Thyroid gland (tissue), 4 donors: ENCODE measurements around the gene MGLL. TPM values are rescaled to one million over a fixed set of nuclear protein-coding genes. Genes with fewer than 3 reads are reported as not detected.

Experiments used
- DNase-seq, 2 donors: peaks; one replicate each; pipeline ENCODE4 v3.0.0-alpha.2; 2019
- H3K27ac ChIP-seq, 3 donors: fragments of 200-600 bp; sonication (generic); 1 replicate in 2 of 3; 2 replicates in 1 of 3; pipeline ENCODE4 v1.5.1; 2016 to 2019; ENCODE audit warnings: mild to moderate bottlenecking in 1 of 3, moderate library complexity in 1 of 3
- H3K27me3 ChIP-seq: fragments of 200-600 bp; sonication (generic); one replicate; pipeline ENCODE4 v1.5.1; 2019
- H3K36me3 ChIP-seq, 2 donors: fragments of 200-600 bp; sonication (generic); one replicate each; pipeline ENCODE4 v1.5.1; 2016 to 2019
- H3K4me1 ChIP-seq, 2 donors: fragments of 200-600 bp; sonication (generic); one replicate each; pipeline ENCODE4 v1.5.1; 2017 to 2019
- H3K4me3 ChIP-seq, 3 donors: fragments of 200-600 bp; sonication (generic); replicated peaks in 1 of 3; 1 replicate in 2 of 3; 2 replicates in 1 of 3; pipeline ENCODE4 v1.5.1; 2016; ENCODE audit warnings: mild to moderate bottlenecking in 1 of 3
- H3K9me3 ChIP-seq: fragments of 200-600 bp; sonication (generic); one replicate; pipeline ENCODE4 v1.5.1; 2017
- POLR2A ChIP-seq, 2 donors: fragments of 450-650 bp; IDR thresholded peaks; one replicate each; pipeline ENCODE4 v1.6.1; 2017; ENCODE audit warnings: antibody characterized with exemption in 2 of 2, mild to moderate bottlenecking in 2 of 2, moderate library complexity in 1 of 2
- WGBS, 2 donors: methylation state at CpG; one replicate each; pipeline ENCODE4 v1.1.5; 2017; 5-methylcytosine and 5-hydroxymethylcytosine counted together
- intact Hi-C: fragments of 100-400 bp; cut with DNase I; formaldehyde crosslinking; loops from one replicate; pipeline ENCODE4 v1.15.1; 2023
- total RNA-seq, 4 donors: library from RNA; depleted of rRNA; stranded (reverse); fragments of >200 nt; gene quantifications; one replicate each; pipeline ENCODE4 v1.2.3, GENCODE V29; 2016
- TF ChIP-seq, protein P1 (sequence below), 6 experiments: fragments of 200-600 bp in 3 of 6; fragments of 450-650 bp in 3 of 6; sonication (generic) in 3 of 6; IDR thresholded peaks; one replicate each; pipeline ENCODE4 v1.5.1; 2016 to 2019; ENCODE audit warnings: antibody characterized with exemption in 6 of 6, mild to moderate bottlenecking in 2 of 6, inconsistent platforms in 1 of 6, moderate library complexity in 1 of 6

The MGLL gene
- total RNA-seq, 4 donors from 2014 or later: 12.4 to 24.7 (median 18.4) TPM

- Histone ChIP-seq H3K9me3 (no peaks in the 10 kb centered on the region), H3K4me1 (peaks cover 0 to 40% of the 10 kb centered on the region in 2 donors), H3K27ac (no peak overlapping the region), H3K27me3 (no peaks in the 10 kb centered on the region), H3K4me3 (no peak overlapping the region), H3K36me3 (no peaks in the 10 kb centered on the region)
- WGBS, 2 donors: 88 to 92% methylated on average over 7 to 10 of the region's 10 CpGs
- TF ChIP-seq, protein P1, sequence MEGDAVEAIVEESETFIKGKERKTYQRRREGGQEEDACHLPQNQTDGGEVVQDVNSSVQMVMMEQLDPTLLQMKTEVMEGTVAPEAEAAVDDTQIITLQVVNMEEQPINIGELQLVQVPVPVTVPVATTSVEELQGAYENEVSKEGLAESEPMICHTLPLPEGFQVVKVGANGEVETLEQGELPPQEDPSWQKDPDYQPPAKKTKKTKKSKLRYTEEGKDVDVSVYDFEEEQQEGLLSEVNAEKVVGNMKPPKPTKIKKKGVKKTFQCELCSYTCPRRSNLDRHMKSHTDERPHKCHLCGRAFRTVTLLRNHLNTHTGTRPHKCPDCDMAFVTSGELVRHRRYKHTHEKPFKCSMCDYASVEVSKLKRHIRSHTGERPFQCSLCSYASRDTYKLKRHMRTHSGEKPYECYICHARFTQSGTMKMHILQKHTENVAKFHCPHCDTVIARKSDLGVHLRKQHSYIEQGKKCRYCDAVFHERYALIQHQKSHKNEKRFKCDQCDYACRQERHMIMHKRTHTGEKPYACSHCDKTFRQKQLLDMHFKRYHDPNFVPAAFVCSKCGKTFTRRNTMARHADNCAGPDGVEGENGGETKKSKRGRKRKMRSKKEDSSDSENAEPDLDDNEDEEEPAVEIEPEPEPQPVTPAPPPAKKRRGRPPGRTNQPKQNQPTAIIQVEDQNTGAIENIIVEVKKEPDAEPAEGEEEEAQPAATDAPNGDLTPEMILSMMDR (IDR thresholded peaks at IDR 0.05): no peak
- TF ChIP-seq POLR2A (IDR thresholded peaks at IDR 0.05): no peak
- no peak for DNase-seq
- intact Hi-C loops: no loop called here
These were observed 88.5 kb downstream of the MGLL start for GRCh38 chr3:127733781-127734180.

DNA sequence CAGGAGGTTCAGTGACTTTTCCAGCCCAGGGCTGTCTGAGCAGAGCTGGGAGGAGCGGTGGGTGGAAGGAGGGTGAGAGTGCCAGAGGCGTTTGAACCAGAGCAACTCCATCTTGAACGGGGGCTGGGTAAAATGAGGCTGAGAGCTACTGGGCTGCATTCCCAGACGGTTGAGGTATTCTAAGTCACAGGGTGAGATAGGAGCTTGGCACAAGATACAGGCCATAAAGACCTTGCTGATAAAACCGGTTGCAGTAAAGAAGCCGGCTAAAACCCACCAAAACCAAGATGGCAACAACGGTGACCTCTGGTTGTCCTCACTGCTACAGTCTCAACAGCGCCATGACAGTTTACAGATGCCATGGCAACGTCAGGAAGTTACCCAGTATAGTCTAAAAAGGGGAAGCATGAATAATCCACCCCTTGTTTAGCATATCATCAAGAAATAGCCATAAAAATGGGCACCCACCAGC is 89.4 kb downstream of the MGLL start:
- no peak for TF ChIP-seq POLR2A (IDR thresholded peaks at IDR 0.05)
- TF ChIP-seq, protein P1 (IDR thresholded peaks at IDR 0.05): no peak
- Histone ChIP-seq H3K9me3 (no peaks in the 10 kb centered on the region), H3K36me3 (no peaks in the 10 kb centered on the region), H3K27ac (no peak overlapping the region), H3K27me3 (no peaks in the 10 kb centered on the region), H3K4me1 (peaks cover 0 to 31% of the 10 kb centered on the region in 2 donors), H3K4me3 (no peak overlapping the region)
- DNase-seq: no peak
- 88 to 92% methylated on average over 9 of the region's 9 CpGs for WGBS, 2 donors
- intact Hi-C loops: no loop called here

DNA sequence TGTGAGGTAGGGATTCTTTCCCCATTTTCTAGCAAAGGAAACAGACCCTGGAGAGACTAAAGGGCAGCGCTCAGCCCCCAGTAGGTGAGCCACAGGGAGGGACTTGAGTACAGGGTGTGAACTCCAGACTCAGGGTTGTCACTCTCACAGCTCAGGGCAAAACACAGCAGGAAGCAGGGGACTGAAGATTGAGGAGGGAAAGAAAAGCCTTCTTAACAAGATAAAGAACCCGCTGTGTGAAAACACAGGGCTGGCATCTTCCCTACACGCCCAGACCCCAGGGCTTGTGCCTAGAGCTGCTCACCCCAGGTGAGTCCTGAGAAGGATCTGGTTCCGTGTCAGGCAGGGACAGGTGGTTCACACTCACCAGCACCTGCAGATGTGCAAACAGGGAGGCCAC is 90.0 kb downstream of the MGLL start:
- TF ChIP-seq POLR2A (IDR thresholded peaks at IDR 0.05): no peak
- TF ChIP-seq, protein P1 (IDR thresholded peaks at IDR 0.05): no peak
- DNase-seq: no peak
- no peaks in the 10 kb centered on the region for H3K36me3 ChIP-seq
- no peak overlapping the region for H3K4me3 ChIP-seq
- intact Hi-C loops: no loop called here
- H3K9me3 ChIP-seq: no peaks in the 10 kb centered on the region
- no peaks in the 10 kb centered on the region for H3K27me3 ChIP-seq
- no peak overlapping the region for H3K27ac ChIP-seq
- WGBS, 2 donors: 82 to 85% methylated on average over 4 of the region's 4 CpGs
- H3K4me1 ChIP-seq: peaks cover 0 to 28% of the 10 kb centered on the region in 2 donors

- Histone ChIP-seq H3K9me3 (no peaks in the 10 kb centered on the region), H3K4me1 (peaks cover 0 to 28% of the 10 kb centered on the region in 2 donors), H3K36me3 (no peaks in the 10 kb centered on the region), H3K4me3 (no peak overlapping the region), H3K27ac (no peak overlapping the region), H3K27me3 (no peaks in the 10 kb centered on the region)
- no peak for DNase-seq
- WGBS, 2 donors: 88 to 89% methylated on average over 12 of the region's 12 CpGs
- TF ChIP-seq POLR2A (IDR thresholded peaks at IDR 0.05): no peak
- TF ChIP-seq, protein P1 (IDR thresholded peaks at IDR 0.05): no peak
- intact Hi-C loops: no loop called here
These were observed 90.6 kb downstream of the MGLL start for GRCh38 chr3:127731546-127732289.

DNA sequence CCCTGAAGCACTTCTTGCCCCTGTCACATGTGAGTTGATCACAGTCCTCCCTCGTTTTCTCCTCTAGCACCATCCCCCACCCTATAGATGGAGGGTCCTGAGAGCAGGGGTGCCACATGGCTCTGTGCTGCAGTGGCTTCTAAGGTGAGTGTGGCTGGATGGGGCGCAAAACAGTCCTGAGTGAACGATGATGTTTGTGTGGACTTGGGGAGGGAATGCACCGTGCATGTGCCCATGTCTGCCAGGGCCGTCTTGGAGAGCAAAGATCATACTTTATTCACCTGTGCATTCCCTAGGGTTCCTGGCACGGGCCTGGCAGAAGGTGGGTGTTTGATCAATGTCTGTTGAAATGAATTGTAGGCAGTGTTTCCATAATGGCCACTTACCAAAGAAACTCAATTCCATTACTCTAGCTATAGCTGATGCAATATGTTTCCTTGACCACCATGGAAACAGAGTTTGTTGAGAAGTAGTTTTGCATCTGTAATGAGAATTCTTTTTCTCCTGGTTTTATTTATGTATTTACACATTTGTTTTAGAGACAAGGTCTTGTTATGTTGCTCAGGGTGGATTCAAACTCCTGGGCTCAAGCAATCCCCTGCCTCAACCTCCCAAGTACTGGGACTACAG is 91.5 kb downstream of the MGLL start:
- WGBS, 2 donors: 82 to 83% methylated on average over 5 to 6 of the region's 6 CpGs
- no peak overlapping the region for H3K27ac ChIP-seq
- no peak for TF ChIP-seq POLR2A (IDR thresholded peaks at IDR 0.05)
- TF ChIP-seq, protein P1 (IDR thresholded peaks at IDR 0.05): no peak

More for the DNA sequence above, 91.5 kb downstream of the MGLL start:
- intact Hi-C loops: no loop called here
- Histone ChIP-seq H3K27me3 (no peaks in the 10 kb centered on the region), H3K4me1 (peaks cover 0 to 18% of the 10 kb centered on the region in 2 donors), H3K36me3 (no peaks in the 10 kb centered on the region), H3K9me3 (no peaks in the 10 kb centered on the region), H3K4me3 (no peak overlapping the region)
- DNase-seq: no peak
